IMR-90 (cell line): ENCODE data around the gene ORC6. TPM values are rescaled to one million over a fixed set of nuclear protein-coding genes. Genes with fewer than 3 reads are reported as not detected.

ENCODE experiments used
- ATAC-seq: fragments of 200-7000 bp; cut with Tn5 transposase; 2 replicates; pipeline ENCODE4 v1.9.1; 2020; ENCODE audit warnings: low read depth, mild to moderate bottlenecking, moderate library complexity
- BruUV-seq: library from RNA; stranded (reverse); fragments of 400-500 nt; replicated peaks from 2 replicates; lab custom pipeline; 2021; lab: Mats Ljungman, UMichigan
- CTCF ChIA-PET: fragments of 300-600 bp; formaldehyde crosslinking; extraction: SDS; loops from one replicate; lab custom pipeline; 2021; ENCODE audit warnings: antibody characterized with exemption; lab: Yijun Ruan, JAX
- POLR2A ChIA-PET: fragments of 300-600 bp; sonication (Branson Sonifier 250); formaldehyde crosslinking; loops from one replicate; lab custom pipeline; 2022; ENCODE audit warnings: antibody characterized with exemption; ENCODE audit not compliant: unreplicated experiment; lab: Charles Lee
- DNase-seq: peaks from one replicate; pipeline ENCODE4 v3.0.0; 2013
- H2AFZ ChIP-seq: replicated peaks from 2 replicates; pipeline ENCODE3; 2013; ENCODE audit warnings: low read length, mild to moderate bottlenecking; ENCODE audit not compliant: poor library complexity
- H2AK5ac ChIP-seq: 2 replicates; pipeline ENCODE4 v1.6.1; 2013; ENCODE audit warnings: low read depth, low read length, inconsistent platforms
- H2AK9ac ChIP-seq: replicated peaks from 2 replicates; pipeline ENCODE3; 2013; ENCODE audit warnings: mild to moderate bottlenecking, low read depth, low read length, moderate library complexity; ENCODE audit not compliant: poor library complexity
- H2BK120ac ChIP-seq: 2 replicates; pipeline ENCODE4 v1.6.1; 2013; ENCODE audit warnings: low read depth, low read length, inconsistent platforms
- H2BK15ac ChIP-seq: 3 replicates; pipeline ENCODE4 v1.6.1; 2013; ENCODE audit warnings: low read depth, low read length, inconsistent platforms
- H2BK20ac ChIP-seq: 2 replicates; pipeline ENCODE4 v1.6.1; 2013; ENCODE audit warnings: low read depth, mild to moderate bottlenecking, inconsistent platforms, low read length, moderate library complexity
- H2BK5ac ChIP-seq: 2 replicates; pipeline ENCODE4 v1.6.1; 2013; ENCODE audit warnings: mild to moderate bottlenecking, low read depth, low read length, inconsistent platforms; ENCODE audit not compliant: poor library complexity, severe bottlenecking
- H3K14ac ChIP-seq: replicated peaks from 2 replicates; pipeline ENCODE4 v1.6.1; 2013; ENCODE audit warnings: low read depth, low read length, inconsistent platforms
- H3K18ac ChIP-seq: 2 replicates; pipeline ENCODE4 v1.6.1; 2013; ENCODE audit warnings: low read depth, low read length, control low read depth
- H3K23ac ChIP-seq: 2 replicates; pipeline ENCODE4 v1.6.1; 2013; ENCODE audit warnings: low read depth, low read length, inconsistent platforms
- H3K27ac ChIP-seq: 2 replicates; pipeline ENCODE4 v1.5.1; 2013; ENCODE audit warnings: mild to moderate bottlenecking, control low read depth, low read length; ENCODE audit not compliant: insufficient read depth
- H3K27me3 ChIP-seq: 2 replicates; pipeline ENCODE4 v1.6.1; 2013; ENCODE audit warnings: low read length; ENCODE audit not compliant: control insufficient read depth, insufficient read depth
- H3K36me3 ChIP-seq: 2 replicates; pipeline ENCODE4 v1.6.1; 2013; ENCODE audit warnings: low read length, mixed read lengths; ENCODE audit not compliant: control insufficient read depth, insufficient read depth
- H3K4ac ChIP-seq: 2 replicates; pipeline ENCODE4 v1.6.1; 2013; ENCODE audit warnings: low read depth, low read length, inconsistent platforms
- H3K4me1 ChIP-seq: 2 replicates; pipeline ENCODE4 v1.6.1; 2013; ENCODE audit warnings: low read length, mixed read lengths; ENCODE audit not compliant: control insufficient read depth, insufficient read depth
- H3K4me2 ChIP-seq: 2 replicates; pipeline ENCODE4 v1.6.1; 2013; ENCODE audit warnings: low read depth, mild to moderate bottlenecking, control low read depth, low read length, moderate library complexity
- H3K4me3 ChIP-seq: 2 replicates; pipeline ENCODE4 v1.5.1; 2013; ENCODE audit warnings: low read depth, mild to moderate bottlenecking, control low read depth, low read length, moderate library complexity; ENCODE audit not compliant: insufficient read depth
- H3K56ac ChIP-seq: 2 replicates; pipeline ENCODE4 v1.6.1; 2013; ENCODE audit warnings: low read length, inconsistent platforms; ENCODE audit not compliant: insufficient read depth; ENCODE audit errors: extremely low read depth
- H3K79me1 ChIP-seq, 2 experiments: 2 replicates each; pipeline ENCODE4 v1.6.1; 2013; ENCODE audit warnings: low read length in 2 of 2, inconsistent platforms in 1 of 2, low read depth in 1 of 2
- H3K9ac ChIP-seq: 2 replicates; pipeline ENCODE4 v1.6.1; 2013; ENCODE audit warnings: low read depth, low read length, control low read depth
- H3K9me1 ChIP-seq: 2 replicates; pipeline ENCODE4 v1.6.1; 2013; ENCODE audit warnings: low read length, inconsistent platforms; ENCODE audit not compliant: insufficient read depth
- H3K9me3 ChIP-seq: 2 replicates; pipeline ENCODE4 v1.6.1; 2013; ENCODE audit warnings: low read length; ENCODE audit not compliant: control insufficient read depth, insufficient read depth
- H4K20me1 ChIP-seq: 2 replicates; pipeline ENCODE4 v1.6.1; 2013; ENCODE audit warnings: low read length, inconsistent platforms; ENCODE audit not compliant: insufficient read depth
- H4K5ac ChIP-seq: 2 replicates; pipeline ENCODE4 v1.6.1; 2013; ENCODE audit warnings: mild to moderate bottlenecking, low read depth, low read length, control low read depth
- H4K8ac ChIP-seq, 2 experiments: 2 replicates each; pipeline ENCODE4 v1.6.1; 2013; ENCODE audit warnings: low read depth in 2 of 2, low read length in 2 of 2, control low read depth in 1 of 2, inconsistent platforms in 1 of 2
- H4K91ac ChIP-seq: 2 replicates; pipeline ENCODE4 v1.6.1; 2013; ENCODE audit warnings: low read depth, low read length, inconsistent platforms; ENCODE audit not compliant: insufficient read depth
- CEBPB ChIP-seq: IDR thresholded peaks from 2 replicates; pipeline ENCODE4 v1.6.1; 2012; ENCODE audit warnings: low read depth, low read length, improper control_type of control experiment
- CHD1 ChIP-seq: IDR thresholded peaks from 2 replicates; pipeline ENCODE4 v1.6.1; 2012; ENCODE audit warnings: low read depth, low read length, improper control_type of control experiment
- ELK1 ChIP-seq: fragments of 150-350 bp; IDR thresholded peaks from 2 replicates; pipeline ENCODE4 v1.6.1; 2016; ENCODE audit warnings: low read depth, mild to moderate bottlenecking, low read length, moderate library complexity, borderline replicate concordance
- FOS ChIP-seq: fragments of 150-350 bp; IDR thresholded peaks from 2 replicates; pipeline ENCODE4 v1.6.1; 2016; ENCODE audit warnings: low read depth, low read length
- MAFK ChIP-seq: IDR thresholded peaks from 2 replicates; pipeline ENCODE4 v1.6.1; 2012; ENCODE audit warnings: low read depth, low read length, improper control_type of control experiment
- MAZ ChIP-seq: IDR thresholded peaks from 2 replicates; pipeline ENCODE4 v1.6.1; 2012; ENCODE audit warnings: low read depth, mild to moderate bottlenecking, low read length, improper control_type of control experiment, moderate library complexity, borderline replicate concordance
- MXI1 ChIP-seq: IDR thresholded peaks from 2 replicates; pipeline ENCODE4 v1.6.1; 2012; ENCODE audit warnings: low read depth, mild to moderate bottlenecking, low read length, moderate library complexity, borderline replicate concordance
- NFE2L2 ChIP-seq: fragments of 150-350 bp; IDR thresholded peaks from 2 replicates; pipeline ENCODE4 v1.6.1; 2016; ENCODE audit warnings: low read depth, mild to moderate bottlenecking, low read length
- POLR2A ChIP-seq: IDR thresholded peaks from 2 replicates; pipeline ENCODE4 v1.6.1; 2012; ENCODE audit warnings: mild to moderate bottlenecking, low read depth, low read length
- RAD21 ChIP-seq: IDR thresholded peaks from 2 replicates; pipeline ENCODE4 v1.6.1; 2012; ENCODE audit warnings: low read length, improper control_type of control experiment
- RCOR1 ChIP-seq: IDR thresholded peaks from 2 replicates; pipeline ENCODE4 v1.6.1; 2012; ENCODE audit warnings: mild to moderate bottlenecking, low read length, improper control_type of control experiment; ENCODE audit not compliant: insufficient replicate concordance
- RFX5 ChIP-seq: IDR thresholded peaks from 2 replicates; pipeline ENCODE4 v1.8.0; 2012; ENCODE audit warnings: low read depth, mild to moderate bottlenecking, low read length, moderate library complexity
- SMC3 ChIP-seq: fragments of 150-350 bp; IDR thresholded peaks from 2 replicates; pipeline ENCODE4 v1.6.1; 2016; ENCODE audit warnings: low read depth, mild to moderate bottlenecking, antibody characterized with exemption, low read length, moderate library complexity
- WGBS, 2 experiments: methylation state at CpG; one replicate each; pipeline versions ENCODE4 v1.1.5 to v1.1.7; 2013; ENCODE audit warnings: missing lambda C conversion rate in 2 of 2; ENCODE audit not compliant: insufficient read length in 1 of 2; ENCODE audit errors: extremely low coverage in 2 of 2; 5-methylcytosine and 5-hydroxymethylcytosine counted together
- dilution Hi-C: fragments of 300-500 bp; cut with HindIII; formaldehyde crosslinking; loops from one replicate; pipeline ENCODE4 v1.14.3; 2018; ENCODE audit warnings: low sequenced_read_pairs; ENCODE audit not compliant: unreplicated experiment
- in situ Hi-C: fragments of 300-500 bp; cut with MboI; formaldehyde crosslinking; loops from 3 replicates; pipeline ENCODE4 v1.14.3; 2019; ENCODE audit warnings: low sequenced_read_pairs, inconsistent platforms, mixed read lengths
- intact Hi-C: fragments of 100-400 bp; cut with micrococcal nuclease; formaldehyde crosslinking; loops from 2 replicates; pipeline ENCODE4 v1.10.0; 2022
- polyA plus RNA-seq, 3 experiments: library from polyadenylated mRNA; depleted of rRNA; stranded (reverse); fragments of >200 nt; gene quantifications; 2 replicates each; pipeline ENCODE4 v1.2.3, GENCODE V29; 2012; ENCODE audit warnings: low replicate concordance in 1 of 3
- total RNA-seq: library from RNA; depleted of rRNA; stranded (reverse); fragments of >200 nt; gene quantifications from 2 replicates; pipeline ENCODE4 v1.2.3, GENCODE V29; 2012
- TF ChIP-seq, protein P1 (sequence below): fragments of 150-350 bp; IDR thresholded peaks from 2 replicates; pipeline ENCODE4 v1.6.1; 2017; ENCODE audit warnings: mild to moderate bottlenecking, antibody characterized with exemption, low read length, low read depth

The ORC6 gene
- total and polyA plus RNA-seq, 2 of the 4 experiments (the other 2 are of a cell fraction): 9.0 to 15.9 TPM

DNA sequence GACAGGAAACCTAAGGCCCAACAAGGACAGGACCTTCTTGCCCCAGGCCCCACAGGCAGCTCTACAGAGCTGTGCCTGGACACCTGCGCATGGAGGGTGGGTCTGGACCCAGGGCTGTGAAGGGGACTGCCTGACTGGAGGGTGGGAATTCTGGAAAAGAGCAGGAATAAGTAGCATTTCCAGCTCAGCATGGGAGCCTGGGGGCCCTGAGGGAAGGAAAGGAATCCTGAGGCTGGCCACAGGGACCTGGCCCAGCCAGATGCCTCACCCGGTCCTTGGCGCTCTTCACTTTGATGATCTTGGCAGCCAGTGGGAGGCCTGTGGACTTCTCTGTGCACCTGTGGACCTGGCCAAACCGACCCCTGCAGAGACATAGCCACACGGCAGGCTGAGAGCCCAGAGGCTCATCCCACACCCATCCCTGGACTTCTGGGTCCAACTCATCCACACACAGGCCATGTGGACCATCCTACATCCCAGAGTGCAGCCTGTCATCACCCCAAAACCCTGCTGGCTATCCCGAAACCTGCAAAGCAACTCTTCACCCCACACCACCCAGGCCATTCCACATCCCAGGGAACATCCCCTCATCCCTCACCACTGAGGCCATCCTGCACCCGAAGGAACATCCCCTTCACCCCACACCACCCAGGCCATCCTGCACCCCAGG is 40.0 kb downstream of the ORC6 start:
- Histone ChIP-seq H3K18ac (no peak overlapping the region), H3K14ac (no peak overlapping the region), H3K9me1 (no peaks in the 10 kb centered on the region; the same call in 1 of the 2 replicates), H3K27me3 (no peaks in the 10 kb centered on the region), H3K23ac (no peak overlapping the region), H3K56ac (no peak overlapping the region), H2BK20ac (no peak overlapping the region), H3K4me3 (no peak overlapping the region), H4K5ac (no peak overlapping the region), H3K4ac (no peak overlapping the region), H4K8ac (no peak overlapping the region), H2BK15ac (no peak overlapping the region), H2BK5ac (no peak overlapping the region), H3K9ac (no peak overlapping the region), H3K79me1 (no peaks in the 10 kb centered on the region), H2AK5ac (no peak overlapping the region), H4K91ac (no peak overlapping the region), H3K27ac (no peak overlapping the region), H3K4me2 (no peak overlapping the region), H2AFZ (no peak overlapping the region), H3K9me3 (no peaks in the 10 kb centered on the region), H4K20me1 (no peaks in the 10 kb centered on the region; the same call in 1 of the 2 replicates), H3K4me1 (peaks cover 2% of the 10 kb centered on the region; the same call in 1 of the 2 replicates), H3K36me3 (no peaks in the 10 kb centered on the region), H2BK120ac (no peak overlapping the region), H2AK9ac (peak overlapping the region; percentile 28)
- no peak for TF ChIP-seq RCOR1
- no peak for TF ChIP-seq MXI1
- no peak for TF ChIP-seq FOS
- no peak for TF ChIP-seq MAFK
- no peak for TF ChIP-seq POLR2A
- TF ChIP-seq RAD21: no peak
- no peak for TF ChIP-seq RFX5
- TF ChIP-seq ELK1: no peak
- TF ChIP-seq MAZ: no peak
- TF ChIP-seq, protein P1, sequence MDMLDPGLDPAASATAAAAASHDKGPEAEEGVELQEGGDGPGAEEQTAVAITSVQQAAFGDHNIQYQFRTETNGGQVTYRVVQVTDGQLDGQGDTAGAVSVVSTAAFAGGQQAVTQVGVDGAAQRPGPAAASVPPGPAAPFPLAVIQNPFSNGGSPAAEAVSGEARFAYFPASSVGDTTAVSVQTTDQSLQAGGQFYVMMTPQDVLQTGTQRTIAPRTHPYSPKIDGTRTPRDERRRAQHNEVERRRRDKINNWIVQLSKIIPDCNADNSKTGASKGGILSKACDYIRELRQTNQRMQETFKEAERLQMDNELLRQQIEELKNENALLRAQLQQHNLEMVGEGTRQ: no peak
- no peak for TF ChIP-seq SMC3
- TF ChIP-seq NFE2L2: no peak
- TF ChIP-seq CEBPB: no peak
- no peak for TF ChIP-seq CHD1
- dilution Hi-C loops (no loop called here), in situ Hi-C loops (no loop called here), intact Hi-C loops (no loop called here)
- DNase-seq (no peak), ATAC-seq (no peak)
- no TSS peak for BruUV-seq
- WGBS, 2 experiments: 73% methylated on average over 6 of the region's 7 CpGs; no CpG with 5 or more reads in 1 of the 2 experiments
- ChIA-PET CTCF (no interaction called here), POLR2A (no interaction called here)
